Liver (tissue), 9 donors: ENCODE data around the gene KCNMB2. TPM values are rescaled to one million over a fixed set of nuclear protein-coding genes. Genes with fewer than 3 reads are reported as not detected.

Experiments used
- DNase-seq: peaks from one replicate; pipeline ENCODE4 v3.0.0-alpha.2; 2017; ENCODE audit warnings: low spot score
- H3K27ac ChIP-seq, 2 donors: one replicate each; pipeline ENCODE4 v1.7.0; 2013; ENCODE audit warnings: inconsistent platforms in 2 of 2, low read length in 2 of 2, control low read depth in 1 of 2, low read depth in 1 of 2, mild to moderate bottlenecking in 1 of 2
- H3K27me3 ChIP-seq, 4 donors: one replicate each; pipeline versions ENCODE4 v1.6.1 to v1.7.0; 2013; ENCODE audit warnings: low read length in 3 of 4, inconsistent platforms in 1 of 4, mild to moderate bottlenecking in 1 of 4, moderate library complexity in 1 of 4; ENCODE audit not compliant: control insufficient read depth in 4 of 4, insufficient read depth in 4 of 4
- H3K36me3 ChIP-seq, 4 donors: one replicate each; pipeline versions ENCODE4 v1.6.1 to v1.7.0; 2013; ENCODE audit warnings: low read length in 3 of 4, mild to moderate bottlenecking in 3 of 4, low read depth in 1 of 4, moderate library complexity in 1 of 4; ENCODE audit not compliant: control insufficient read depth in 4 of 4, insufficient read depth in 3 of 4
- H3K4me1 ChIP-seq, 4 donors: one replicate each; pipeline versions ENCODE4 v1.6.1 to v1.7.0; 2013; ENCODE audit warnings: low read length in 3 of 4, mild to moderate bottlenecking in 3 of 4, moderate library complexity in 1 of 4; ENCODE audit not compliant: control insufficient read depth in 4 of 4, insufficient read depth in 4 of 4
- H3K4me3 ChIP-seq, 3 donors: one replicate each; pipeline versions ENCODE4 v1.6.1 to v1.7.0; 2013; ENCODE audit warnings: low read length in 3 of 3, control low read depth in 1 of 3, low read depth in 1 of 3, mild to moderate bottlenecking in 1 of 3
- H3K9ac ChIP-seq, 2 donors: one replicate each; pipeline ENCODE4 v1.7.0; 2013; ENCODE audit warnings: low read length in 2 of 2, mild to moderate bottlenecking in 2 of 2, moderate library complexity in 2 of 2, control low read depth in 1 of 2, low read depth in 1 of 2
- H3K9me3 ChIP-seq, 4 donors: one replicate each; pipeline versions ENCODE4 v1.6.1 to v1.7.0; 2013; ENCODE audit warnings: low read length in 3 of 4; ENCODE audit not compliant: control insufficient read depth in 4 of 4
- EGR1 ChIP-seq, 2 donors: IDR thresholded peaks; 2 replicates each; pipeline ENCODE4 v1.6.1; 2016 to 2018; ENCODE audit warnings: antibody characterized with exemption in 2 of 2, low read depth in 2 of 2
- FOXA1 ChIP-seq: IDR thresholded peaks from 2 replicates; pipeline ENCODE4 v1.6.1; 2016; ENCODE audit warnings: antibody characterized with exemption
- FOXA2 ChIP-seq: IDR thresholded peaks from 2 replicates; pipeline ENCODE4 v1.6.1; 2016; ENCODE audit warnings: antibody characterized with exemption
- GABPA ChIP-seq, 2 donors: IDR thresholded peaks in 1 of 2; conservative IDR thresholded peaks in 1 of 2; 2 replicates each; pipeline ENCODE4 v1.6.1; 2016; ENCODE audit warnings: antibody characterized with exemption in 2 of 2, mild to moderate bottlenecking in 1 of 2, moderate library complexity in 1 of 2
- HNF4A ChIP-seq, 2 donors: conservative IDR thresholded peaks; 2 replicates each; pipeline ENCODE4 v1.6.1; 2016; ENCODE audit warnings: antibody characterized with exemption in 2 of 2, mild to moderate bottlenecking in 2 of 2
- HNF4G ChIP-seq: IDR thresholded peaks from 2 replicates; pipeline ENCODE4 v1.6.1; 2016; ENCODE audit warnings: antibody characterized with exemption
- JUND ChIP-seq, 2 donors: IDR thresholded peaks; 2 replicates each; pipeline ENCODE4 v1.6.1; 2016; ENCODE audit warnings: antibody characterized with exemption in 2 of 2
- NR2F2 ChIP-seq: IDR thresholded peaks from 2 replicates; pipeline ENCODE4 v1.6.1; 2016; ENCODE audit warnings: antibody characterized with exemption
- RAD21 ChIP-seq, 2 donors: IDR thresholded peaks; 2 replicates each; pipeline ENCODE4 v1.6.1; 2016; ENCODE audit warnings: antibody characterized with exemption in 2 of 2, mild to moderate bottlenecking in 2 of 2
- REST ChIP-seq: IDR thresholded peaks from 2 replicates; pipeline ENCODE4 v1.6.1; 2016; ENCODE audit warnings: antibody characterized with exemption, mild to moderate bottlenecking
- RXRA ChIP-seq, 2 donors: IDR thresholded peaks; 2 replicates each; pipeline ENCODE4 v1.6.1; 2017 to 2018; ENCODE audit warnings: antibody characterized with exemption in 2 of 2, mild to moderate bottlenecking in 1 of 2
- SP1 ChIP-seq: IDR thresholded peaks from 2 replicates; pipeline ENCODE4 v1.6.1; 2018; ENCODE audit warnings: antibody characterized with exemption, mild to moderate bottlenecking
- TAF1 ChIP-seq: conservative IDR thresholded peaks from 2 replicates; pipeline ENCODE4 v1.6.1; 2016; ENCODE audit warnings: antibody characterized with exemption, mild to moderate bottlenecking
- YY1 ChIP-seq: IDR thresholded peaks from 2 replicates; pipeline ENCODE4 v1.6.1; 2016; ENCODE audit warnings: antibody characterized with exemption, mild to moderate bottlenecking
- ZBTB33 ChIP-seq: IDR thresholded peaks from 2 replicates; pipeline ENCODE4 v1.6.1; 2016; ENCODE audit warnings: antibody characterized with exemption
- WGBS: extraction: QIAGEN DNeasy Blood & Tissue Kit; methylation state at CpG from one replicate; pipeline ENCODE4 v1.1.7; 2013; 5-methylcytosine and 5-hydroxymethylcytosine counted together
- polyA plus RNA-seq, 2 donors: library from polyadenylated mRNA; stranded (reverse) in 1 of 2; unstranded in 1 of 2; fragments of 200-250 nt in 1 of 2; fragments of >200 nt in 1 of 2; fragmentation: Nextera tagmentation in 1 of 2; extraction: Ambion mirVana in 1 of 2; gene quantifications; one replicate each; pipeline versions ENCODE4 v1.2.1 to v1.2.3, GENCODE V29; 2013 to 2015
- total RNA-seq, 2 donors: library from RNA; depleted of rRNA; stranded (reverse); fragments of >200 nt; gene quantifications; one replicate each; pipeline ENCODE4 v1.2.3, GENCODE V29; 2014
- TF ChIP-seq, protein P1 (sequence below): fragments of 150-350 bp; IDR thresholded peaks from 2 replicates; pipeline ENCODE4 v1.5.1; 2017; ENCODE audit warnings: improper control_type of control experiment, low read depth, low read length; ENCODE audit not compliant: missing input control
- TF ChIP-seq, protein P2 (sequence below): IDR thresholded peaks from 2 replicates; pipeline ENCODE4 v1.6.1; 2016; ENCODE audit warnings: antibody characterized with exemption
- TF ChIP-seq, protein P3 (sequence below): IDR thresholded peaks from 2 replicates; pipeline ENCODE4 v1.6.1; 2016; ENCODE audit warnings: antibody characterized with exemption
- donor health status: healthy.
- donor health status: healthy.
- donor health status: healthy.
- donor health status: healthy.
- donor health status: healthy.

The KCNMB2 gene
- total and polyA plus RNA-seq, 4 donors = 0.08 to 0.33 (median 0.16) TPM; not detected in 1

DNA sequence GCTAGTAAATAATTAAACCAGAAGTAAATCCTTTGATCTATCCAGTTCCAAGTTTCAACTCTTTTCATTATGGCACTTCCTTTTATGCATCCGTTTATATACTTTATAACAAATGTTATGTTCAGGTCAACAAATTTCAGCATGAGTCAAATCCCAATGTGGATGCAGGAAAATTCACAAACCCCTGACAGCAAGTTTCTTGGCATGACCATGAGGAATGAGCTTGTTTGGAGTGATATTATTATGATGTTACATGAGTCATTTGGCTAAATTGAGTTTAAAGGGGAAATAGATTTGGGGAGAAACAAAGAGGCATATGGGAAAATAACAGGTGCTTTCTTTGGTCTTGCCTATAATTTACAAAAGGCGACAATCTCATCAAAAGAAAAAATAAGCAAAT, 32.1 kb upstream of the KCNMB2 start:
- Histone ChIP-seq H3K27ac (no peak overlapping the region), H3K4me1 (no peaks in the 10 kb centered on the region), H3K27me3 (no peaks in the 10 kb centered on the region), H3K9ac (no peak overlapping the region), H3K4me3 (no peak overlapping the region), H3K36me3 (no peaks in the 10 kb centered on the region), H3K9me3 (no peaks in the 10 kb centered on the region)
- WGBS = 80% methylated on average over 2 of the region's 2 CpGs
- TF ChIP-seq TAF1 = no peak
- no peak for TF ChIP-seq NR2F2
- no peak for TF ChIP-seq YY1
- no peak for TF ChIP-seq RAD21 (IDR thresholded peaks at IDR 0.05)
- TF ChIP-seq, protein P1, sequence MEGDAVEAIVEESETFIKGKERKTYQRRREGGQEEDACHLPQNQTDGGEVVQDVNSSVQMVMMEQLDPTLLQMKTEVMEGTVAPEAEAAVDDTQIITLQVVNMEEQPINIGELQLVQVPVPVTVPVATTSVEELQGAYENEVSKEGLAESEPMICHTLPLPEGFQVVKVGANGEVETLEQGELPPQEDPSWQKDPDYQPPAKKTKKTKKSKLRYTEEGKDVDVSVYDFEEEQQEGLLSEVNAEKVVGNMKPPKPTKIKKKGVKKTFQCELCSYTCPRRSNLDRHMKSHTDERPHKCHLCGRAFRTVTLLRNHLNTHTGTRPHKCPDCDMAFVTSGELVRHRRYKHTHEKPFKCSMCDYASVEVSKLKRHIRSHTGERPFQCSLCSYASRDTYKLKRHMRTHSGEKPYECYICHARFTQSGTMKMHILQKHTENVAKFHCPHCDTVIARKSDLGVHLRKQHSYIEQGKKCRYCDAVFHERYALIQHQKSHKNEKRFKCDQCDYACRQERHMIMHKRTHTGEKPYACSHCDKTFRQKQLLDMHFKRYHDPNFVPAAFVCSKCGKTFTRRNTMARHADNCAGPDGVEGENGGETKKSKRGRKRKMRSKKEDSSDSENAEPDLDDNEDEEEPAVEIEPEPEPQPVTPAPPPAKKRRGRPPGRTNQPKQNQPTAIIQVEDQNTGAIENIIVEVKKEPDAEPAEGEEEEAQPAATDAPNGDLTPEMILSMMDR = no peak
- no peak for TF ChIP-seq GABPA (IDR thresholded peaks at IDR 0.05 in 1 of 2, conservative IDR thresholded peaks at IDR 0.05 in 1 of 2)
- TF ChIP-seq FOXA1 = no peak
- no peak for TF ChIP-seq HNF4G
- no peak for TF ChIP-seq REST
- DNase-seq = no peak

DNA sequence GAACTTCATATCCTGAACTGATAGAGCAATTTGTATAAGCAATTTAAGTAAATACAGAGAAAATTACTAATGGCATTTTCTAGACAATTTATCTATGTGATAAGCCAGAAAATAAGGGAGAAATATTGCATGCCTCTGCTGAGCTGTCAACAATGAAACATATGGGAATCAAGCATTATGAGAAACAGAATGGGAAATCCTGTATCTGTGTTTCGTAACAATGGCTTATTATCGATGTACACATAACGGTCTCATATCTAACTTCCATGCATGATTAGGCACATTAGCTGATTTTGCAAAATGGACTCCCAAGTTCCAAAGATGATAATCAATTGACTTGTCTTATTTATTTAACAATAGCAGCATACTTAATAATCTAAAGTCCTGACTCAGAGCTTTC, 30.4 kb upstream of the KCNMB2 start:
- Histone ChIP-seq H3K4me3 (no peak overlapping the region), H3K36me3 (no peaks in the 10 kb centered on the region), H3K9ac (no peak overlapping the region), H3K27ac (no peak overlapping the region), H3K4me1 (no peaks in the 10 kb centered on the region), H3K27me3 (no peaks in the 10 kb centered on the region), H3K9me3 (no peaks in the 10 kb centered on the region)
- DNase-seq = no peak
- WGBS = 82% methylated on average over 3 of the region's 3 CpGs
- no peak for TF ChIP-seq FOXA1
- TF ChIP-seq, protein P1 = no peak
- no peak for TF ChIP-seq HNF4A (conservative IDR thresholded peaks at IDR 0.05)
- no peak for TF ChIP-seq YY1
- no peak for TF ChIP-seq EGR1 (IDR thresholded peaks at IDR 0.05; ENCODE audit: low read depth in 2 of 2)
- TF ChIP-seq SP1 = no peak
- no peak for TF ChIP-seq ZBTB33
- TF ChIP-seq, protein P2, sequence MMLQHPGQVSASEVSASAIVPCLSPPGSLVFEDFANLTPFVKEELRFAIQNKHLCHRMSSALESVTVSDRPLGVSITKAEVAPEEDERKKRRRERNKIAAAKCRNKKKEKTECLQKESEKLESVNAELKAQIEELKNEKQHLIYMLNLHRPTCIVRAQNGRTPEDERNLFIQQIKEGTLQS = no peak
- no peak for TF ChIP-seq HNF4G
- TF ChIP-seq, protein P3, sequence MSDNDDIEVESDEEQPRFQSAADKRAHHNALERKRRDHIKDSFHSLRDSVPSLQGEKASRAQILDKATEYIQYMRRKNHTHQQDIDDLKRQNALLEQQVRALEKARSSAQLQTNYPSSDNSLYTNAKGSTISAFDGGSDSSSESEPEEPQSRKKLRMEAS = no peak
- TF ChIP-seq REST = no peak
- no peak for TF ChIP-seq NR2F2
- no peak for TF ChIP-seq RAD21 (IDR thresholded peaks at IDR 0.05)
- TF ChIP-seq RXRA (IDR thresholded peaks at IDR 0.05) = no peak
- TF ChIP-seq TAF1 = no peak
- TF ChIP-seq FOXA2 = no peak
- TF ChIP-seq JUND (IDR thresholded peaks at IDR 0.05) = no peak
